SK-N-SH treated with all-trans-retinoic acid at 6 μM for 48 hours (cell line): Measurements from ENCODE around the gene DNAAF5.

Source experiments
- ATAC-seq: fragments of 200-7000 bp; cut with Tn5 transposase; 3 replicates; pipeline ENCODE4 v1.9.1; 2020; ENCODE audit warnings: mild to moderate bottlenecking, moderate library complexity
- ARNTL ChIP-seq: fragments of 450-650 bp; formaldehyde crosslinking; IDR thresholded peaks from 2 replicates; pipeline ENCODE4 v1.5.0; 2020; ENCODE audit warnings: low read depth, mild to moderate bottlenecking, moderate library complexity, borderline replicate concordance
- BACH2 ChIP-seq: fragments of 250-450 bp; sonication (Bioruptor Pico); IDR thresholded peaks from 2 replicates; pipeline ENCODE4 v1.9.0; 2021; ENCODE audit warnings: mild to moderate bottlenecking, borderline replicate concordance
- CSDC2 ChIP-seq: fragments of 250-450 bp; sonication (Bioruptor Pico); IDR thresholded peaks from 2 replicates; pipeline ENCODE4 v1.5.0; 2020; ENCODE audit warnings: mild to moderate bottlenecking, moderate library complexity
- GLIS3 ChIP-seq: fragments of 250-450 bp; sonication (Bioruptor Pico); IDR thresholded peaks from 2 replicates; pipeline ENCODE4 v1.5.0; 2020; ENCODE audit warnings: mild to moderate bottlenecking, moderate library complexity
- PPARA ChIP-seq: fragments of 250-450 bp; sonication (Bioruptor Pico); IDR thresholded peaks from 2 replicates; pipeline ENCODE4 v1.5.0; 2020; ENCODE audit warnings: mild to moderate bottlenecking, borderline replicate concordance
- RARB ChIP-seq: fragments of 250-450 bp; sonication (Bioruptor Pico); IDR thresholded peaks from 2 replicates; pipeline ENCODE4 v1.8.0; 2021; ENCODE audit warnings: mild to moderate bottlenecking, moderate library complexity
- TCF4 ChIP-seq: fragments of 250-450 bp; sonication (Bioruptor Pico); IDR thresholded peaks from 2 replicates; pipeline ENCODE4 v1.8.0; 2021; ENCODE audit warnings: mild to moderate bottlenecking, moderate library complexity, borderline replicate concordance
- TOX ChIP-seq: fragments of 250-450 bp; sonication (Bioruptor Pico); IDR thresholded peaks from 2 replicates; pipeline ENCODE4 v1.8.0; 2021; ENCODE audit warnings: mild to moderate bottlenecking, moderate library complexity, borderline replicate concordance
- ZFP3 ChIP-seq: fragments of 250-450 bp; sonication (Bioruptor Pico); IDR thresholded peaks from 2 replicates; pipeline ENCODE4 v1.5.0; 2020; ENCODE audit warnings: mild to moderate bottlenecking, moderate library complexity
- ZNF565 ChIP-seq: fragments of 450-650 bp; formaldehyde crosslinking; conservative IDR thresholded peaks from 2 replicates; pipeline ENCODE4 v1.5.0; 2020; ENCODE audit warnings: low read depth, mild to moderate bottlenecking, moderate library complexity
- ZNF70 ChIP-seq: fragments of 450-650 bp; formaldehyde crosslinking; IDR thresholded peaks from 2 replicates; pipeline ENCODE4 v1.5.0; 2020; ENCODE audit warnings: mild to moderate bottlenecking, moderate library complexity
- TF ChIP-seq, protein P1 (sequence below): fragments of 250-450 bp; sonication (Bioruptor Pico); IDR thresholded peaks from 2 replicates; pipeline ENCODE4 v1.8.0; 2021; ENCODE audit warnings: low read depth, mild to moderate bottlenecking, moderate library complexity, borderline replicate concordance
- TF ChIP-seq, protein P2 (sequence below): fragments of 250-450 bp; sonication (Bioruptor Pico); IDR thresholded peaks from 2 replicates; pipeline ENCODE4 v1.8.0; 2020; ENCODE audit warnings: mild to moderate bottlenecking, moderate library complexity, borderline replicate concordance
- TF ChIP-seq, protein P3 (sequence below): fragments of 250-450 bp; sonication (Bioruptor Pico); IDR thresholded peaks from 2 replicates; pipeline ENCODE4 v1.5.0; 2020; ENCODE audit warnings: mild to moderate bottlenecking, moderate library complexity
- TF ChIP-seq, protein P4 (sequence below): fragments of 250-450 bp; sonication (Bioruptor Pico); IDR thresholded peaks from 2 replicates; pipeline ENCODE4 v1.5.1; 2020; ENCODE audit warnings: low read depth, mild to moderate bottlenecking, moderate library complexity

DNAAF5 gene

DNA sequence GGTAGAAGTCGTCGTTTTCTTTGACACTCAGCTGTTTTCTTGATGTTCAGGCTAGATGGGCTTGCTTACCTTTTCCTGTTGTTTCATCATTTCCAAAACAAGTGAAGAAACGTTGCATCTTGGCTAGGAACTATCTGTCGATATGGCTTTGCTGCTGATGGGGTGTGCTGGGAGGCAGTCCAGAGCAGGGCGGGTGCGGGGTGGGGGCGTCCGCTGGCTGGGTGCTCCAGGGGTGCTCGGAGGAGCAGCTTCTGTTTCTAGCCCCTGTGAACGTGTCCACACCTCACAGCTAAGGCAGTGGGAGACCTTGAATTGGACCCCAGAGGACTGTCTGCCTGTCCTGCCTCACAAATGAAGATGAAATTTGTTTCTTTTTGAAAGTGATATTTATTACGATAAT lies 98.2 kb downstream of the DNAAF5 start:
- TF ChIP-seq RARB (CRISPR knock-in tag) (no peak), PPARA (CRISPR knock-in tag) (no peak), GLIS3 (no peak), TCF4 (CRISPR knock-in tag) (no peak)
- TF ChIP-seq, protein P1, sequence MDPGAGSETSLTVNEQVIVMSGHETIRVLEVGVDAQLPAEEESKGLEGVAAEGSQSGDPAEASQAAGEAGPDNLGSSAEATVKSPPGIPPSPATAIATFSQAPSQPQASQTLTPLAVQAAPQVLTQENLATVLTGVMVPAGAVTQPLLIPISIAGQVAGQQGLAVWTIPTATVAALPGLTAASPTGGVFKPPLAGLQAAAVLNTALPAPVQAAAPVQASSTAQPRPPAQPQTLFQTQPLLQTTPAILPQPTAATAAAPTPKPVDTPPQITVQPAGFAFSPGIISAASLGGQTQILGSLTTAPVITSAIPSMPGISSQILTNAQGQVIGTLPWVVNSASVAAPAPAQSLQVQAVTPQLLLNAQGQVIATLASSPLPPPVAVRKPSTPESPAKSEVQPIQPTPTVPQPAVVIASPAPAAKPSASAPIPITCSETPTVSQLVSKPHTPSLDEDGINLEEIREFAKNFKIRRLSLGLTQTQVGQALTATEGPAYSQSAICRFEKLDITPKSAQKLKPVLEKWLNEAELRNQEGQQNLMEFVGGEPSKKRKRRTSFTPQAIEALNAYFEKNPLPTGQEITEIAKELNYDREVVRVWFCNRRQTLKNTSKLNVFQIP: no peak
- TF ChIP-seq, all 23 proteins: peak for 0
- ATAC-seq: no peak

DNA sequence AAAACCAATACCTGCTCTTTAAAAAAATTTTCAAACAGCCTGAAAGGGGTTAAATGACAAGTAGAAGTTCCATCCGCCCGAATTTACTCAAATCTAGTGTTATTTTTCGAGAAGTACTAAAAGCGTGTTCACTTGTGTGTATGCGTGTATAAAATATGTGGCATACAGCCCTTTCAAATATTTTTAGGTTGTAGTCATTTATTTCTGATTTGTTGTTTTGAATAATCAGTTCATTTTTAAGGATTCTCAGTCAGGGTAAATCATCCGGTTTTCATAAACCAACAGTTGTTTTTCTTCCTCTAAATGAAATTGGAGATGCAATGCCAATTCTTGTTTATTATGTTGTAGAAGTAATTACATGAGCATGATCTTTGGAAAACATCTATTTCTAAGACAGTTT lies 98.9 kb downstream of the DNAAF5 start:
- ATAC-seq: peak; percentile 30
- TF ChIP-seq GLIS3 (no peak), BACH2 (CRISPR knock-in tag) (no peak)
- TF ChIP-seq, protein P2, sequence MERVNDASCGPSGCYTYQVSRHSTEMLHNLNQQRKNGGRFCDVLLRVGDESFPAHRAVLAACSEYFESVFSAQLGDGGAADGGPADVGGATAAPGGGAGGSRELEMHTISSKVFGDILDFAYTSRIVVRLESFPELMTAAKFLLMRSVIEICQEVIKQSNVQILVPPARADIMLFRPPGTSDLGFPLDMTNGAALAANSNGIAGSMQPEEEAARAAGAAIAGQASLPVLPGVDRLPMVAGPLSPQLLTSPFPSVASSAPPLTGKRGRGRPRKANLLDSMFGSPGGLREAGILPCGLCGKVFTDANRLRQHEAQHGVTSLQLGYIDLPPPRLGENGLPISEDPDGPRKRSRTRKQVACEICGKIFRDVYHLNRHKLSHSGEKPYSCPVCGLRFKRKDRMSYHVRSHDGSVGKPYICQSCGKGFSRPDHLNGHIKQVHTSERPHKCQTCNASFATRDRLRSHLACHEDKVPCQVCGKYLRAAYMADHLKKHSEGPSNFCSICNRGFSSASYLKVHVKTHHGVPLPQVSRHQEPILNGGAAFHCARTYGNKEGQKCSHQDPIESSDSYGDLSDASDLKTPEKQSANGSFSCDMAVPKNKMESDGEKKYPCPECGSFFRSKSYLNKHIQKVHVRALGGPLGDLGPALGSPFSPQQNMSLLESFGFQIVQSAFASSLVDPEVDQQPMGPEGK: no peak
- TF ChIP-seq, protein P3, sequence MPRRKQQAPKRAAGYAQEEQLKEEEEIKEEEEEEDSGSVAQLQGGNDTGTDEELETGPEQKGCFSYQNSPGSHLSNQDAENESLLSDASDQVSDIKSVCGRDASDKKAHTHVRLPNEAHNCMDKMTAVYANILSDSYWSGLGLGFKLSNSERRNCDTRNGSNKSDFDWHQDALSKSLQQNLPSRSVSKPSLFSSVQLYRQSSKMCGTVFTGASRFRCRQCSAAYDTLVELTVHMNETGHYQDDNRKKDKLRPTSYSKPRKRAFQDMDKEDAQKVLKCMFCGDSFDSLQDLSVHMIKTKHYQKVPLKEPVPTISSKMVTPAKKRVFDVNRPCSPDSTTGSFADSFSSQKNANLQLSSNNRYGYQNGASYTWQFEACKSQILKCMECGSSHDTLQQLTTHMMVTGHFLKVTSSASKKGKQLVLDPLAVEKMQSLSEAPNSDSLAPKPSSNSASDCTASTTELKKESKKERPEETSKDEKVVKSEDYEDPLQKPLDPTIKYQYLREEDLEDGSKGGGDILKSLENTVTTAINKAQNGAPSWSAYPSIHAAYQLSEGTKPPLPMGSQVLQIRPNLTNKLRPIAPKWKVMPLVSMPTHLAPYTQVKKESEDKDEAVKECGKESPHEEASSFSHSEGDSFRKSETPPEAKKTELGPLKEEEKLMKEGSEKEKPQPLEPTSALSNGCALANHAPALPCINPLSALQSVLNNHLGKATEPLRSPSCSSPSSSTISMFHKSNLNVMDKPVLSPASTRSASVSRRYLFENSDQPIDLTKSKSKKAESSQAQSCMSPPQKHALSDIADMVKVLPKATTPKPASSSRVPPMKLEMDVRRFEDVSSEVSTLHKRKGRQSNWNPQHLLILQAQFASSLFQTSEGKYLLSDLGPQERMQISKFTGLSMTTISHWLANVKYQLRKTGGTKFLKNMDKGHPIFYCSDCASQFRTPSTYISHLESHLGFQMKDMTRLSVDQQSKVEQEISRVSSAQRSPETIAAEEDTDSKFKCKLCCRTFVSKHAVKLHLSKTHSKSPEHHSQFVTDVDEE (CRISPR knock-in tag): no peak
- TF ChIP-seq, all 23 proteins: peak for 0

DNA sequence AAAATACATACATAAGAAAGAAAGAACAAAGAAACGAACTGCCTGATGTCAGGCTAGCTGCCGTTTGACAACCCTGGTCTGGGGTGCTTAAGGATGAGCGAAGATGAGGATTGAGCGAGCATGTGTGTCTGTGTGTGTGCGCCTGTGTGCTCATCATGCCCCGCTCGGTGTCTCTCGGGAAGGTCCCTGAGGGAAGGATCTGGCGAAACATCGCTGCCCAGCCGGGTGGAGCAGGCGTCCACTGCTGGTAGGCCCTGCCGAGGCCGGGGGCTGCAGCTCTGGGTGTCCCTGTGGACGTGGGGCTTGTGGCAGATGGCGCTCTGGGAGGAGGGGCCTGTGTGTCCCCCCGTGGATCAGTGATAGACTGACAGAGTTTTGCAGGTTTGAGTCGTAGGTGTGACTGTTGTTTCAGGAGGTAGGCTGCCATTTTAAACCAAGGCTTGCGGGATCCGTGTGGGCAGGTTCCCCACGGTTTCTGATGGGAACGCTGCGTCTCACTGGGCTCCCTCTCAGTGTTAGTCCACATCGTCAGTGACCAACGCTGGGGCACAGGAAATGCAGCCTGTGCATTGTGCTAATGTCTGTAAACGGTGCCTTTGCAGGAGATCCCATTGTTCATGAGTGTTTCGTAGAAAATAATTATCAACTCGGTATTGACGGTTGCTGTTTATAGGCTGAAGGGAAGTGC lies 99.9 kb downstream of the DNAAF5 start:
- TF ChIP-seq ZFP3 (no peak), ZNF565 (CRISPR knock-in tag) (no peak), CSDC2 (CRISPR knock-in tag) (no peak), ZNF70 (CRISPR knock-in tag) (no peak), TOX (CRISPR knock-in tag) (no peak), ARNTL (CRISPR knock-in tag) (no peak), TCF4 (CRISPR knock-in tag) (no peak)
- TF ChIP-seq, protein P4, sequence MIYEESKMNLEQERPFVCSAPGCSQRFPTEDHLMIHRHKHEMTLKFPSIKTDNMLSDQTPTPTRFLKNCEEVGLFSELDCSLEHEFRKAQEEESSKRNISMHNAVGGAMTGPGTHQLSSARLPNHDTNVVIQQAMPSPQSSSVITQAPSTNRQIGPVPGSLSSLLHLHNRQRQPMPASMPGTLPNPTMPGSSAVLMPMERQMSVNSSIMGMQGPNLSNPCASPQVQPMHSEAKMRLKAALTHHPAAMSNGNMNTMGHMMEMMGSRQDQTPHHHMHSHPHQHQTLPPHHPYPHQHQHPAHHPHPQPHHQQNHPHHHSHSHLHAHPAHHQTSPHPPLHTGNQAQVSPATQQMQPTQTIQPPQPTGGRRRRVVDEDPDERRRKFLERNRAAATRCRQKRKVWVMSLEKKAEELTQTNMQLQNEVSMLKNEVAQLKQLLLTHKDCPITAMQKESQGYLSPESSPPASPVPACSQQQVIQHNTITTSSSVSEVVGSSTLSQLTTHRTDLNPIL (CRISPR knock-in tag): no peak
- TF ChIP-seq, protein P1: no peak
- TF ChIP-seq, all 23 proteins: peak for 0
- ATAC-seq: no peak

DNA sequence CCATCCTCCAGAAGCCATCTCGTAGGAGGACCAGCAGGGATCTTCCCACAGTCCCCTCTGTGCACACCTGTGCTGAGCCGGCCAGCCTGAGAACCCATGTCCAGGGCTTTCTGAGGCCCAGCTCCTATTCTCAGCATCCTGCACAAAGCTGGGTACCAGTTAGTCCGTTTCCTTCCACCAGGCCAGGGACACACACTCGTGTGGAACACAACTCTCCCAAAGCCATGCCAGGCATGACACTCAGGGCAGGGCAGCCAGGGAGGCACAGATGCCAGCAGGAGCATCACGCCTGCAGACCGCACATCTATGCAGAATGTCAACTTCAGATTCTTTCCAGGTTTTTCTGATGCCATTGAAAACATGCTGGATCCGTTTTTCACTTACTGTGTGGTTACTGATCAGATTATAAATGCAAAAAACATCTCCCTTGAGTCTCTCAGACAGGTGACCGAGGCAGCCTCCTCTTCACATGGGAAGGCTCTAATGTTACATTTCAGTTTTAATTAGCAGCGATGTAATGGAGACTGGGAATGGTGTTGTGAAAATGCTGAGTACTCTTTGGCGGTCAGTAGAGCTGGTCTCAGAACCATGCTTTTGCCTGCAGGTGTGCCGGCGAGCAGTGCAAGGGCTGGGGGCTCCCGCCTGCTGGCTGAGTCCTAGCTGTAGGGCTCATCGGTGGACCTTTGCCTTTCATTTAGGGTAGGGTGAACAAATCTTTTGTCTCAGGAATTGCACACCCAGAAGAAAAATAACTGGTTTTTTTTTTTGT lies 102.5 kb downstream of the DNAAF5 start:
- TF ChIP-seq, protein P4 (CRISPR knock-in tag): no peak
- TF ChIP-seq, protein P3 (CRISPR knock-in tag): no peak
- ATAC-seq: no peak
